GM19193 (cell line): ENCODE results near the gene STUM.

ENCODE experiments used
- POLR2A ChIP-seq: IDR thresholded peaks from 4 replicates; pipeline ENCODE4 v1.6.1; 2011; ENCODE audit not compliant: insufficient read depth, insufficient read length; ENCODE audit errors: extremely low read depth

The STUM gene

GRCh38 chr1:226615876-226616275 lies 67.3 kb downstream of the STUM start:
- no peak for TF ChIP-seq POLR2A

GRCh38 chr1:226616636-226617035 lies 68.1 kb downstream of the STUM start:
- no peak for TF ChIP-seq POLR2A

DNA sequence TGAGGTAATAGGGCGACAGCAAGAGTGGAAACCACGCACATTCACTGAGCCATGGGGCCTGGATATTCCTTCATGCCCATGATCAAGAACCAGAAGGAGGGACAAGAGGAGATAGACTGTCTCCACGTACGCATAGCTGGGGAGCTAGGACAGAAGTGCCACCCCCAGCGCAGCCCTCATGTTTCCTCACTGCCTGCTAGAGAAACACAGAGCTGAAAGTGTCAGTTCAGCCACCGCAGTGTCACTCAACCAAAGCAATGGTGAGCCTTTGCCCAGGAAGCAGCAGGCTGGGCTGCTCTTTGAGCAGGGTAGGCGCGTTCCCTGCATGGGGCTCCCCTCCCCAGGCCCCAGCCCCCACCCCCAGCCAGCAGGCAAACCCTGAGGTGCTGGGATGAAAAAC lies 68.5 kb downstream of the STUM start:
- TF ChIP-seq POLR2A: no peak

- TF ChIP-seq POLR2A: no peak
Observed at GRCh38 chr1:226618380-226618779, 69.8 kb downstream of the STUM start.

DNA sequence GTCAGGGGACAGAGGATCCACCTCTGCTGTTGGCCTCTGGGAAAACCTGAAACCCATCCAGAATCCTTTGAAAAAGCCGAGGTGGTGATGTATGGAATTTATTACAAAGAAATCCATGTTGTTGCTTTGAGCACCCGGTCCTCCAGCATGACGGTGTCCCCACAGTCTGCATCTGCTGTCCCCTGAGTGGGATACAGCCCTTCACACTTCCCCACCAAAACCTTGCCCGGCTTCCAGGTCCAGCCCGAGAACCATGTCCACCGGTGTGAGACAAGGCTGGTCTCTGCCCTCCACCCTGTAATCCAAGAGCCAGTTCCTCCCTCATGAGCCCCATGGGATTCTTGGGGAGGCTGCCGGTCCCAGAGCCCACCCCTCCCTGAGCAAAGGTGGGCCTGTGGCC lies 70.5 kb downstream of the STUM start:
- no peak for TF ChIP-seq POLR2A

DNA sequence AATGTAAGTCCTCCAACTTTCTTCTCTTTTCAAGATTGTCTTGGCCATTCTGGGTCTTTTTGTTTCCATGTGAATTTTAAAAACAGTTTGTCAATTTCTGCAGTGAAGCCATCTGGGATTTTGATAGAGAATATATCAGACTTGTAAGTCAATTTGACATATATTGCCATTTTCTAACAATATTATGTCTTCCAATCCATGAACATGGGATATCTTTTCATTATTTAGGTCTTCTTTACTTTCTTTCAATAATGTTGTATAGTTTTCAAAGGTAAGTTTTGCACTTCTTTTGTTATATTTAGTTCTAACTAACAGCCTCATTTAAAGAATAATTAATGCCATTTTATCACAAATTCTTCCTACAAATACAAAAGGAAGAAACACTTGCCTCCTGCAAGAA lies 73.4 kb downstream of the STUM start:
- no peak for TF ChIP-seq POLR2A

- no peak for TF ChIP-seq POLR2A
Observed at GRCh38 chr1:226624526-226624925, 76.0 kb downstream of the STUM start.

- no peak for TF ChIP-seq POLR2A
Observed at GRCh38 chr1:226625326-226625725, 76.8 kb downstream of the STUM start.

- TF ChIP-seq POLR2A: no peak
Observed at GRCh38 chr1:226625832-226626576, 77.4 kb downstream of the STUM start.

GRCh38 chr1:226626577-226626956 lies 78.0 kb downstream of the STUM start:
- TF ChIP-seq POLR2A: no peak

DNA sequence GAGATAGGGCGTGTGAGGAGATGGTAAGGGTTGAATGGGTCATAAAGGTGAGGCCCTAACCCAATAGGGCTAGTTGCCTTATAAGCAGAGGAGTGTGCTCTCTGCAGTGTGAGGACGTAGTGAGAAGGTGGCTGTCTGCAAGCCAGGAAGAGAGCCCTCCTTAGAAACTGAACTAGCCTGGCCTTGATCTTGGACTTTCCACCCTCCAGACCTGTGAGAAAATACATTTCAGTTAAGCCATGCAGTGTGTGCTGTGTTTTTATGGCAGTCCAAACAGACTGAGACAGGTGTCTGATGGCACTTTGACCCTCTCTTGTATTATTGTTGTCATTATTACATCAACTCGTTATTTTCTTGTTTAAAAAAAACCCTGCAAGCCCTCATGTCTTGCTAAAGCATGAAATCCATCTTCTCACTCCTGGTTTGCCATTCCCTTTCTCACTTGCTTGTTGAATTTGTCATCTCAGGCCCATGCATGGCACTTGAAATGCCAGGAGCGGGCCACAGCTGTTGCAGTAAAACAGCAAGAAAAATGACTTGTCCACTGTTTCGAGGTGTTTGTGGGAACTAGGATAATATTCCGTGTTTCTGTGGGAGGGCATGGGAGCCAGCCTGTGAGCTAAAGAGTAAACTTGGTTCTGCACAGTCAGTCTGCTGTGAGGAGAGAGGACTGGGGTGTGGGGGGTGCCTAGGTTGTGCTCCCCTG lies 78.6 kb downstream of the STUM start:
- no peak for TF ChIP-seq POLR2A

- no peak for TF ChIP-seq POLR2A
Observed at GRCh38 chr1:226627924-226628611, 79.5 kb downstream of the STUM start.

DNA sequence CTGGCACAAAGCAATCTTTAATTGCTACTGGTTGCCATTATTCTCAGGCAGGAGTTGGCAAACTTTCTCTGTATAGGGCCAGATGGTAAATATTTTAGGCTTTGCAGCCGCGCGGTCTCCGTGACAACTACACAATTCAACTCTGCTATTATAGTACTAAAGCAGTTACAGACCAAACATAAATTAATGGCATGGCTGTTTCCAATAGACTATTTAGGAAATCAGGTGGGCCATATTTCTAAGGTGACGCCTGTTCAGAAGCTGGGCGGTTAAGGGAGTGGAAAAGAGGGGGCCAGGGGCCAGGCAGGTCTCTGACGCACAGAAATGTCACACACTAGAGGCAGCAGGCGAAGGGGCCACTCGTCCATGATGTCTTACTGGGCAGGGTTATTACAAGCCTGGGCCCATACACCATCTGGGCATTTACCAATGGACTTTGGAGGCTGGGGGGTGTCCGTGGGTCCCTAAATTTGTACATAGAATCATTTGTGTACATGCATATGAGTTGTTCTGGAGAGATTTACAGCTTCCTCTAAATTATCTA lies 80.1 kb downstream of the STUM start:
- no peak for TF ChIP-seq POLR2A

DNA sequence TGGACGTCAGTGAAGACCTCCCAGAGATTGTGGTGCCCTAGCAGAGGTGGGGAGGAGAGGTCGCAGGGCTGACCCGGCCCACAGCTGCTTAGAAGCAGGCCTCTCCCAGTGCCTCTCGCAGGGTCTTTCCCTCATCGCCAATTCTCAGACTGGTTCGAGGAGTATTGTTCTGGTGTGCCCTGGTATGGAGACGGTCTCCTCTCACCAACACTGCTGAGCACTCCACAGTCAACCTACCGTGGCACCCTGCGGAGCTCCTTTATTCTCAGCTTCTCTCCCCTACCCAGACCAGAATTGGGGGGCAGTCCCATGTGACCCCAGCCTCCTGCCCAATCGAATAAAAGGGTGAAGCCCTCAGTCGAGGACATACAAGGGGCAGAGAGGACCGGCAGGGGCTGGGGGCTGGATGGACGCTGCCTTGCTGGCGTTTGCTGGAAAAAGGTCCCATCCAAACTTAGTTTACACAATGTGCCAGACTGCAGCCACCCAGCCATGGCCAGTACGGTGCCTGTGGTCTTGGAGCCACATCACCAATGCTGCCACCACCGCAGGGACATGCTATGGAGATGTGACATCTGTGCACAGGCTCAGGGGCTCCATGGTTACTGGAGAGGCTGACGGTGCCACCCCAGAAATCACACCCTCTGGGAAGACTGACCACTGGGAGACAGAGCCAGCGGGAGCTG lies 80.8 kb downstream of the STUM start:
- no peak for TF ChIP-seq POLR2A
